Right lobe of liver (tissue), 4 donors: Measurements from ENCODE around the gene CALCR.

Experiments used
- POLR2A ChIP-seq: fragments of 450-650 bp; IDR thresholded peaks from one replicate; pipeline ENCODE4 v1.6.1; 2017; ENCODE audit warnings: antibody characterized with exemption, mild to moderate bottlenecking
- TF ChIP-seq, protein P1 (sequence below), 4 donors: fragments of 200-600 bp in 3 of 4; fragments of 450-650 bp in 1 of 4; IDR thresholded peaks; one replicate each; pipeline versions ENCODE4 v1.5.1 to v1.8.0; 2016 to 2022; ENCODE audit warnings: antibody characterized with exemption in 4 of 4, mild to moderate bottlenecking in 2 of 4
- donor health status: DM: no; HTN: no; CAD: no.
- donor health status: DM: no; HTN: no; CAD: no.
- donor health status: DM: no; HTN: yes; CAD: no.

DNA sequence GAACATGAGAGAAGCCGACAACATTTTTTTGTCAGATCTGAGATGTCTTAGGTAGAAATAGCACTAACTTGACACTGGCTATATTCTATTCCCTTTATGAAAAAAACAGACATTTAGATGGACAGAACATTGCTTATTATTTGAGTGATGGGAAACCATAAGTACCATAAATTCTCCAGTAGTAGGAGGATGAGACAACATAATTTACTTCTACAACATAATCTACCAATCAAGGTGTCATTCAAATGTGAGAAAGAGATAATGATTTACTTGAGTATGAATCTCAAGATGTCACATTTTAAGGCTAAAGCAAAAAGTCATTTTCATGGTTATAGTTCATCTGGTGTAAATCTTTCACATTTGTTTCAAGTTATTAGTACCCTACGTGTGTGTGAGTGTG is 110.8 kb downstream of the CALCR start:
- TF ChIP-seq, protein P1, sequence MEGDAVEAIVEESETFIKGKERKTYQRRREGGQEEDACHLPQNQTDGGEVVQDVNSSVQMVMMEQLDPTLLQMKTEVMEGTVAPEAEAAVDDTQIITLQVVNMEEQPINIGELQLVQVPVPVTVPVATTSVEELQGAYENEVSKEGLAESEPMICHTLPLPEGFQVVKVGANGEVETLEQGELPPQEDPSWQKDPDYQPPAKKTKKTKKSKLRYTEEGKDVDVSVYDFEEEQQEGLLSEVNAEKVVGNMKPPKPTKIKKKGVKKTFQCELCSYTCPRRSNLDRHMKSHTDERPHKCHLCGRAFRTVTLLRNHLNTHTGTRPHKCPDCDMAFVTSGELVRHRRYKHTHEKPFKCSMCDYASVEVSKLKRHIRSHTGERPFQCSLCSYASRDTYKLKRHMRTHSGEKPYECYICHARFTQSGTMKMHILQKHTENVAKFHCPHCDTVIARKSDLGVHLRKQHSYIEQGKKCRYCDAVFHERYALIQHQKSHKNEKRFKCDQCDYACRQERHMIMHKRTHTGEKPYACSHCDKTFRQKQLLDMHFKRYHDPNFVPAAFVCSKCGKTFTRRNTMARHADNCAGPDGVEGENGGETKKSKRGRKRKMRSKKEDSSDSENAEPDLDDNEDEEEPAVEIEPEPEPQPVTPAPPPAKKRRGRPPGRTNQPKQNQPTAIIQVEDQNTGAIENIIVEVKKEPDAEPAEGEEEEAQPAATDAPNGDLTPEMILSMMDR (IDR thresholded peaks at IDR 0.05), result no peak
- TF ChIP-seq POLR2A, result no peak
